ENCODE data around the gene BHLHE40. TPM values are rescaled to one million over a fixed set of nuclear protein-coding genes. Genes with fewer than 3 reads are reported as not detected.

The BHLHE40 gene
- 100 to 1,000 TPM in 1 of 4 donors, 10 to 100 TPM in 2, 1 to 10 TPM in 1; 8.3 to 170 (median 19.4) TPM for total RNA-seq

DNA sequence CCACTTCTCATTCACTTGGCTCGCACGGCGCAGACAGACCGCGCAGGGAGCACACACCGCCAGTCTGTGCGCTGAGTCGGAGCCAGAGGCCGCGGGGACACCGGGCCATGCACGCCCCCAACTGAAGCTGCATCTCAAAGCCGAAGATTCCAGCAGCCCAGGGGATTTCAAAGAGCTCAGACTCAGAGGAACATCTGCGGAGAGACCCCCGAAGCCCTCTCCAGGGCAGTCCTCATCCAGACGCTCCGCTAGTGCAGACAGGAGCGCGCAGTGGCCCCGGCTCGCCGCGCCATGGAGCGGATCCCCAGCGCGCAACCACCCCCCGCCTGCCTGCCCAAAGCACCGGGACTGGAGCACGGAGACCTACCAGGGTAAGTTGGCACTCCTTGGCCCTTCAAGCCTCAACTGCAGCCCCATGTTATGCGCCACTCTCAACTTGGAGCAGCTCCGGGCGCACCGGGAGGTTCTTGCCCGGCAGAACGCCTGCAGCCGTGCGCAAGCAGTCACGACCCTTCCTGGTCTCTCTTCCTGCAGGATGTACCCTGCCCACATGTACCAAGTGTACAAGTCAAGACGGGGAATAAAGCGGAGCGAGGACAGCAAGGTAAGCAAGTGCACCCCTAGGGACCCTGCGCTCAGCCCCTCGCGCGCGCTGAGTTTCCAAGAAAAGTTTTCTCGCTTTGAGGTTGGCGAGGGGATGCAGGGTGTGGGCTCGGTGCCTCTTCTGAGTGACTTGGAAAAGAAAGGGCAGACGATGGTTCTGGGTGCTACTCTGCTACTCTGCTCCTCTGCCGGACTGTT lies at the start of gene BHLHE40:
BHLHE40 (plus strand) TSS at position 10 of the 801 bp plus-strand sequence; CDS start at position 292, 282 bp downstream.
- Histone ChIP-seq H3K4me1 (peaks cover 48 to 67% (median 61%) of the 10 kb centered on the region in 4 donors), H3K27me3 (no peaks in the 10 kb centered on the region), H3K9me3 (no peaks in the 10 kb centered on the region), H3K4me3 (peak within 1 kb of the TSS; percentile 71 to 94 (median 86)), H3K27ac (replicated peaks in 1 of 4) (peak within 1 kb of the TSS; percentile 95 to 99 (median 97)), H3K36me3 (peaks cover 0 to 22% (median 11%) of the 10 kb centered on the region in 4 donors)
- intact Hi-C loops (cut with DNase I): loop anchor here (5.0 to 10.0 kb wide), 3 partner anchors 152 to 475 kb away; no protein-coding TSS in a partner anchor
- no peak for DNase-seq (ENCODE audit: extremely low spot score)
- TF ChIP-seq POLR2A (IDR thresholded peaks at IDR 0.05; ENCODE audit: low read depth) (peak; percentile 88), EP300 (IDR thresholded peaks at IDR 0.05) (no peak), POLR2AphosphoS5 (IDR thresholded peaks at IDR 0.05) (peak in 1 of 2 donors; percentile 68)
- TF ChIP-seq, protein P1, sequence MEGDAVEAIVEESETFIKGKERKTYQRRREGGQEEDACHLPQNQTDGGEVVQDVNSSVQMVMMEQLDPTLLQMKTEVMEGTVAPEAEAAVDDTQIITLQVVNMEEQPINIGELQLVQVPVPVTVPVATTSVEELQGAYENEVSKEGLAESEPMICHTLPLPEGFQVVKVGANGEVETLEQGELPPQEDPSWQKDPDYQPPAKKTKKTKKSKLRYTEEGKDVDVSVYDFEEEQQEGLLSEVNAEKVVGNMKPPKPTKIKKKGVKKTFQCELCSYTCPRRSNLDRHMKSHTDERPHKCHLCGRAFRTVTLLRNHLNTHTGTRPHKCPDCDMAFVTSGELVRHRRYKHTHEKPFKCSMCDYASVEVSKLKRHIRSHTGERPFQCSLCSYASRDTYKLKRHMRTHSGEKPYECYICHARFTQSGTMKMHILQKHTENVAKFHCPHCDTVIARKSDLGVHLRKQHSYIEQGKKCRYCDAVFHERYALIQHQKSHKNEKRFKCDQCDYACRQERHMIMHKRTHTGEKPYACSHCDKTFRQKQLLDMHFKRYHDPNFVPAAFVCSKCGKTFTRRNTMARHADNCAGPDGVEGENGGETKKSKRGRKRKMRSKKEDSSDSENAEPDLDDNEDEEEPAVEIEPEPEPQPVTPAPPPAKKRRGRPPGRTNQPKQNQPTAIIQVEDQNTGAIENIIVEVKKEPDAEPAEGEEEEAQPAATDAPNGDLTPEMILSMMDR (IDR thresholded peaks at IDR 0.05): no peak
- WGBS: 1% methylated on average over 12 of the region's 51 CpGs

DNA sequence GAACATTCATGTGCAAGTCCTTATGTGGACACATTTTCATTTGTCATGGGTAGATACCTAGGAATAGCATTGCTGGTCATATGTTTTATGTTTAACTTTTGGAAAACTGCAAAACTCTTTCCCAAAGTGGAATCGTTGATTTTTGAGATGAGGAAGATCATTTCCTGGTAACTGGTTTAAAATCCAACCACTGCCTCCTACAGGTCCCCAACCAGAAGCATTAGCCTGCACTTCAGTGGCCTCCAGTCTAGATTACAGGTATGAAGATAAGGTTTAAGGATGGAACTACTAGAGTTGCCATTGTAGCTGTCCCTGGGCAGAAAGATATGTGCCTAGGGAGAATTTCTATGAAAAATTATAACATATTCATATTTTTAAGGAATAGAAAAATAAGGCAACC lies 48.7 kb upstream of the BHLHE40 start:
- Histone ChIP-seq H3K4me1 (peaks cover 0 to 4% (median 0%) of the 10 kb centered on the region in 4 donors), H3K27me3 (no peaks in the 10 kb centered on the region), H3K27ac (replicated peaks in 1 of 4) (no peak overlapping the region), H3K9me3 (no peaks in the 10 kb centered on the region), H3K36me3 (no peaks in the 10 kb centered on the region), H3K4me3 (no peak overlapping the region)
- intact Hi-C loops (cut with DNase I): no loop called here
- 72% methylated on average over 1 of the region's 1 CpG for WGBS
- TF ChIP-seq POLR2AphosphoS5 (IDR thresholded peaks at IDR 0.05) (no peak), EP300 (IDR thresholded peaks at IDR 0.05) (no peak), POLR2A (IDR thresholded peaks at IDR 0.05; ENCODE audit: low read depth) (no peak)
- TF ChIP-seq, protein P1 (IDR thresholded peaks at IDR 0.05): no peak
- no peak for DNase-seq (ENCODE audit: extremely low spot score)

DNA sequence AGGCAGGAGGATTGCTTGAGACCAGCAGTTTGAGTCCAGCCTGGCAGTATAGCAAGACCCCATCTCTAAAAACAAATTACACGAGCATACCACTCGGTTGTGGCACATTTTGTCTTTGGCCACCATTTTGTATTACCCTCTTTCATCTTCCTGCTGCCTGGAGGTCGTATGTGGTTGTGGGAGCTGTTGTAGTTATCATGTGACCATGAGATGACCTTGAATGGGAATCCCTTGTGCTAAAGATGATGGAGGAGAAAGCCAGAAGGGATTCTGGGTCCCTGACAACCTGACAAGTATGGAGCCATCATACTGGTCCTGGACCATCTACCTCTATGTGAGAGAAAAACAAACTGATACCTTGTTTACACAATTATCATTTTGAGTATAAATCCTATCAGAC lies 45.2 kb upstream of the BHLHE40 start:
- Histone ChIP-seq H3K27me3 (no peaks in the 10 kb centered on the region), H3K36me3 (no peaks in the 10 kb centered on the region), H3K4me3 (no peak overlapping the region), H3K27ac (replicated peaks in 1 of 4) (no peak overlapping the region), H3K9me3 (no peaks in the 10 kb centered on the region), H3K4me1 (no peaks in the 10 kb centered on the region)
- intact Hi-C loops (cut with DNase I): no loop called here
- no peak for TF ChIP-seq EP300 (IDR thresholded peaks at IDR 0.05)
- no peak for TF ChIP-seq POLR2A (IDR thresholded peaks at IDR 0.05; ENCODE audit: low read depth)
- TF ChIP-seq, protein P1 (IDR thresholded peaks at IDR 0.05): no peak
- TF ChIP-seq POLR2AphosphoS5 (IDR thresholded peaks at IDR 0.05): no peak
- 82% methylated on average over 3 of the region's 3 CpGs for WGBS
- DNase-seq (ENCODE audit: extremely low spot score): no peak

DNA sequence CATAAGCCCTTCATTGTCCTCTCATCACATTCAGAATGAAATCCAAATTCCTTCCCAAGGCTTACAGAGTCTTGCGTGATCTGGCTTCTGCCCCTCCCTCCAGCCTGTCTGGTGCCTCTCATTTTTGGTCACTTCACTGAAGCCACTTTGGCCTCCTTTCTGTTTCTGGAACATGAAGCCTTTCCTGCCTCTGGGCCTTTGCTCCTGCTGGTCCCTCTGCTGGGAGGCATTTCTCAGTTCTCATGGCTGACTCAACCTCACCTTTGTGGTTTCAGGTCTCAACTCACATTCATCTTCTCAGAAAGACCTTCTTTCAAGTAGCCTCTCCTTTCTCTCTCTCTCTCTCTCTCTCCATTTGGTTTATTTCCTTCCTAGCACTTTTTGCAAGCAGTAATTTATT lies 43.9 kb upstream of the BHLHE40 start:
- Histone ChIP-seq H3K27ac (replicated peaks in 1 of 4) (no peak overlapping the region), H3K4me3 (no peak overlapping the region), H3K4me1 (no peaks in the 10 kb centered on the region), H3K27me3 (no peaks in the 10 kb centered on the region), H3K9me3 (no peaks in the 10 kb centered on the region), H3K36me3 (no peaks in the 10 kb centered on the region)
- DNase-seq (ENCODE audit: extremely low spot score): no peak
- TF ChIP-seq, protein P1 (IDR thresholded peaks at IDR 0.05): no peak
- no peak for TF ChIP-seq POLR2A (IDR thresholded peaks at IDR 0.05; ENCODE audit: low read depth)
- no peak for TF ChIP-seq EP300 (IDR thresholded peaks at IDR 0.05)
- TF ChIP-seq POLR2AphosphoS5 (IDR thresholded peaks at IDR 0.05): no peak
- 100% methylated on average over 1 of the region's 1 CpG for WGBS
- intact Hi-C loops (cut with DNase I): no loop called here

Data from esophagus muscularis mucosa (tissue), 4 donors.